Measurements from ENCODE around the gene CD276.
"Not testable (repeated sequence)": the region's sequence is repeated elsewhere in the genome, so short reads cannot be mapped to it uniquely, and the experiment has no call there.

DNA sequence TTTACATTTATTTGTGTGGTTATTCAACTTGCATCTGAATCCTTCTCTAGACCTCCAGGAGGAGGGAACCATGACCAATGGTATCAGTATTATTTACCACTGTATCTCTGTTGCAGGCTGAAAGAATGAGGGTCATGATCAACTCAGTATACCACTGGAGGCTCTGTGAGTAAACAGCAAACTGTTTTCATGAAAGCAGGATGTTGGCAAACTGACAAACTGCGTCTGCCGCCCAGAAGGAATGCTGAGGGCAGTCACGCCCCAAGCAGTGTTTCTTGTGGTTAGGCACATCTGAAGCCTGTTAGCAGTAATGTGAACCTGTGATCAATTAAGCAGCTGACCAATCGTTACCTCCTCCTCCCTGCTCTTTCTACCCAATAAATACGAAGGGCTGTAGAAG lies 44.7 kb upstream of the CD276 start:
- not testable (repeated sequence) for TF ChIP-seq POLR2A (IDR thresholded peaks at IDR 0.05)
- TF ChIP-seq, protein P1, sequence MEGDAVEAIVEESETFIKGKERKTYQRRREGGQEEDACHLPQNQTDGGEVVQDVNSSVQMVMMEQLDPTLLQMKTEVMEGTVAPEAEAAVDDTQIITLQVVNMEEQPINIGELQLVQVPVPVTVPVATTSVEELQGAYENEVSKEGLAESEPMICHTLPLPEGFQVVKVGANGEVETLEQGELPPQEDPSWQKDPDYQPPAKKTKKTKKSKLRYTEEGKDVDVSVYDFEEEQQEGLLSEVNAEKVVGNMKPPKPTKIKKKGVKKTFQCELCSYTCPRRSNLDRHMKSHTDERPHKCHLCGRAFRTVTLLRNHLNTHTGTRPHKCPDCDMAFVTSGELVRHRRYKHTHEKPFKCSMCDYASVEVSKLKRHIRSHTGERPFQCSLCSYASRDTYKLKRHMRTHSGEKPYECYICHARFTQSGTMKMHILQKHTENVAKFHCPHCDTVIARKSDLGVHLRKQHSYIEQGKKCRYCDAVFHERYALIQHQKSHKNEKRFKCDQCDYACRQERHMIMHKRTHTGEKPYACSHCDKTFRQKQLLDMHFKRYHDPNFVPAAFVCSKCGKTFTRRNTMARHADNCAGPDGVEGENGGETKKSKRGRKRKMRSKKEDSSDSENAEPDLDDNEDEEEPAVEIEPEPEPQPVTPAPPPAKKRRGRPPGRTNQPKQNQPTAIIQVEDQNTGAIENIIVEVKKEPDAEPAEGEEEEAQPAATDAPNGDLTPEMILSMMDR (IDR thresholded peaks at IDR 0.05): not testable (repeated sequence)
